GM10847 (cell line): ENCODE results near the gene SMARCA5.

ENCODE experiments used
- POLR2A ChIP-seq: IDR thresholded peaks from 2 replicates; pipeline ENCODE4 v1.6.1; 2011; ENCODE audit not compliant: insufficient read length; ENCODE audit errors: extremely low read depth

The SMARCA5 gene

GRCh38 chr4:143513314-143514168 lies at the start of gene SMARCA5:
TSS of gene SMARCA5 (plus strand) at chr4:143513702. CDS start at chr4:143513925, 223 bp downstream.
- TF ChIP-seq POLR2A: peak; percentile 81

GRCh38 chr4:143473334-143474126 lies 40.0 kb upstream of the SMARCA5 start:
- TF ChIP-seq POLR2A: no peak

- TF ChIP-seq POLR2A: no peak
Observed at GRCh38 chr4:143477487-143477886, 36.0 kb upstream of the SMARCA5 start.

GRCh38 chr4:143481361-143481760 lies 32.1 kb upstream of the SMARCA5 start:
- TF ChIP-seq POLR2A: no peak

- TF ChIP-seq POLR2A: no peak
Observed at GRCh38 chr4:143482840-143483239, 30.7 kb upstream of the SMARCA5 start.

- TF ChIP-seq POLR2A: no peak
Observed at GRCh38 chr4:143486314-143486713, 27.2 kb upstream of the SMARCA5 start.

GRCh38 chr4:143488687-143489086 lies 24.8 kb upstream of the SMARCA5 start:
- TF ChIP-seq POLR2A: no peak

GRCh38 chr4:143489106-143489505 lies 24.4 kb upstream of the SMARCA5 start:
- TF ChIP-seq POLR2A: no peak

GRCh38 chr4:143498021-143498420 lies 15.5 kb upstream of the SMARCA5 start:
- no peak for TF ChIP-seq POLR2A

- TF ChIP-seq POLR2A: no peak
Observed at GRCh38 chr4:143502231-143502630, 11.3 kb upstream of the SMARCA5 start.

- no peak for TF ChIP-seq POLR2A
Observed at GRCh38 chr4:143506031-143506430, 7.5 kb upstream of the SMARCA5 start.

GRCh38 chr4:143511906-143512305 lies 1.6 kb upstream of the SMARCA5 start:
- no peak for TF ChIP-seq POLR2A

- no peak for TF ChIP-seq POLR2A
Observed at GRCh38 chr4:143512978-143513313, 556 bp upstream of the SMARCA5 start.

GRCh38 chr4:143514169-143514495 lies 630 bp downstream of the SMARCA5 start:
- TF ChIP-seq POLR2A: no peak

GRCh38 chr4:143514497-143514896 lies 995 bp downstream of the SMARCA5 start:
- no peak for TF ChIP-seq POLR2A

- TF ChIP-seq POLR2A: no peak
Observed at GRCh38 chr4:143514901-143515300, 1.4 kb downstream of the SMARCA5 start.
